Left ventricle myocardium superior (tissue), 1 donor: ENCODE data around the gene GAS7. TPM values are rescaled to one million over a fixed set of nuclear protein-coding genes. Genes with fewer than 3 reads are reported as not detected.

Source experiments
- ATAC-seq: fragments of 200-7000 bp; cut with Tn5 transposase; one replicate; pipeline ENCODE4 v1.9.1; 2020; ENCODE audit warnings: mild to moderate bottlenecking, moderate library complexity
- DNase-seq: peaks from one replicate; pipeline ENCODE4 v3.0.0-alpha.2; 2020
- intact Hi-C: fragments of 100-400 bp; cut with micrococcal nuclease; formaldehyde crosslinking; loops from one replicate; pipeline ENCODE4 v1.11.0; 2022
- total RNA-seq: library from RNA; stranded (reverse); fragmentation: NEBNext Ultra II Directional; extraction: Animal tissue kit (Norgen Biotek cat#: 25700); gene quantifications from one replicate; pipeline ENCODE4 v1.2.1, GENCODE V29; 2021
- donor health status: DM: no; HTN: yes; CAD: no; lungs with severe emphysema.

The GAS7 gene
- total RNA-seq, 1 donor from 2014 or later = 51.2 TPM

DNA sequence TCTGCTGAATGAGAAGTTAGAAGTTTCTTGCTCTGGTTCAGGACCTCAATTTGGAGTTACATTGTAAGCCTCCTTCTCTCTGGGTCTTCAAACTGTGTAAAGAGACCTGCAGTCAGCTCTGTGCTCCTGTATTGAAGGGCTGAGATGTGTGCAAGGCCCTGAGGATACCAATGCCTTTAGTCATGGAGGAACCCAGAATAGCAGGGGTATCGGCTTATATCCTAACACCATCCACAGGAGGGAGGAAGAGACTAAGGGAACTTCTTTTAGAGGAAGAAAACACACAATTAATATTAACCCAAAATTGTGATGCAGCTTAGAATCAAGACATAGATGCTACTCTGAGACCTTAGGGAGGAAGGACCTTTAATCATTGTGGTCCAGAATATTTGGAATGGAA, 336.2 kb downstream of the GAS7 start:
- ATAC-seq = no peak
- DNase-seq = no peak
- intact Hi-C loops = no loop called here

DNA sequence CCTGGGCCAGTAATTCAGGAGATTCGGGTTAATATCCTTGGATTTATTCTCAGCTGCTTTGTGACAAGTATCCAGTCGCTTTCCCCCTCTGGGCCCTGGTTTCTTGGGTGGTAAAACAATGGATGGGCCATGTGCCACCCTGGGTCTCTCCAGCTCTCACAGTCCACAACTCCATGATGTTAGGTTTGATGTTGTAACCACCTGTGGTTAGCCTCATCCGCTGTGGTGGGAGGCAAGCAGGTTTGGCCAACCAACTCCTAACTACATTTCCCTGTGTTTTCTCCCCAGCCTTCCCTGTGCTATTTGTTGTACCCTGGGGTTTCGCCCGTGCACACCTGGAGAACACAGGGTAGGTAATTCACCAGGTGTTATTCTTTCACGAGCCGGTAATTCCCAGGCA, 337.6 kb downstream of the GAS7 start:
- no peak for DNase-seq
- no peak for ATAC-seq
- intact Hi-C loops = no loop called here

Other genes starting within 250 kb of the GAS7 start
- gene MYH13, start 174.4 kb upstream of the GAS7 start, total RNA-seq = not detected
- not detected for gene MYH8, start 223.3 kb upstream of the GAS7 start, total RNA-seq